K562 (cell line): Measurements from ENCODE around the gene PDCD6IP. TPM values are rescaled to one million over a fixed set of nuclear protein-coding genes. Genes with fewer than 3 reads are reported as not detected.
A peak's percentile ranks its signal among the peaks of the same experiment; 100 is the strongest.

Source experiments
- ARNT ChIP-seq, 2 experiments: fragments of 450-650 bp; IDR thresholded peaks; 2 replicates each; pipeline ENCODE4 v1.6.1; 2016; ENCODE audit warnings: mild to moderate bottlenecking in 1 of 2
- CBFA2T2 ChIP-seq: fragments of 450-650 bp; conservative IDR thresholded peaks from 2 replicates; pipeline ENCODE4 v1.6.1; 2017; ENCODE audit warnings: mild to moderate bottlenecking
- CEBPB ChIP-seq: fragments of 450-650 bp; IDR thresholded peaks from 2 replicates; pipeline ENCODE4 v1.6.1; 2016; ENCODE audit warnings: missing genetic modification characterization, missing compliant biosample characterization
- CHD7 ChIP-seq: fragments of 200-600 bp; sonication (generic); IDR thresholded peaks from one replicate; pipeline ENCODE4 v1.6.1; 2012; ENCODE audit warnings: mild to moderate bottlenecking, low read depth, low read length, inconsistent platforms
- DMBX1 ChIP-seq: fragments of 250-450 bp; sonication (Bioruptor Pico); IDR thresholded peaks from 2 replicates; pipeline ENCODE4 v1.8.0; 2022; ENCODE audit warnings: inconsistent platforms, mild to moderate bottlenecking, moderate library complexity, borderline replicate concordance
- MLLT1 ChIP-seq, 2 experiments: fragments of 450-650 bp; IDR thresholded peaks; 2 replicates each; pipeline ENCODE4 v1.6.1; 2016
- PRMT5 ChIP-seq: sonication (generic); formaldehyde crosslinking; IDR thresholded peaks from 2 replicates; pipeline ENCODE4 v1.5.0; 2020; ENCODE audit warnings: missing genetic modification reagents
- PRPF4 ChIP-seq: fragments of 200-400 bp; formaldehyde crosslinking; IDR thresholded peaks from one replicate; pipeline ENCODE4 v1.6.1; 2017; ENCODE audit warnings: low read length, low read depth, mild to moderate bottlenecking; ENCODE audit not compliant: insufficient read depth, poor library complexity, severe bottlenecking
- RAD21 ChIP-seq, 2 experiments: fragments of 250-450 bp in 1 of 2; fragments of 450-650 bp in 1 of 2; sonication (Bioruptor Pico) in 1 of 2; formaldehyde crosslinking in 1 of 2; IDR thresholded peaks in 1 of 2; conservative IDR thresholded peaks in 1 of 2; 2 replicates each; pipeline versions ENCODE4 v1.4.0 to v1.8.0; 2020 to 2022; ENCODE audit warnings: mild to moderate bottlenecking in 2 of 2, moderate library complexity in 1 of 2
- SIX5 ChIP-seq, 2 experiments: IDR thresholded peaks; 2 replicates each; pipeline ENCODE4 v1.6.1; 2011; ENCODE audit warnings: low read length in 2 of 2, borderline replicate concordance in 1 of 2, low read depth in 1 of 2, mild to moderate bottlenecking in 1 of 2, moderate library complexity in 1 of 2; ENCODE audit not compliant: insufficient read depth in 1 of 2
- ZKSCAN1 ChIP-seq: fragments of 150-350 bp; IDR thresholded peaks from 2 replicates; pipeline ENCODE4 v1.6.1; 2016; ENCODE audit warnings: low read depth, low read length
- ZNF395 ChIP-seq: fragments of 200-800 bp; sonication (Bioruptor generic); IDR thresholded peaks from 2 replicates; pipeline ENCODE4 v1.6.1; 2017; ENCODE audit warnings: missing genetic modification characterization, missing compliant biosample characterization
- ZNF511 ChIP-seq: sonication (generic); formaldehyde crosslinking; IDR thresholded peaks from 2 replicates; pipeline ENCODE4 v1.8.0; 2022; ENCODE audit warnings: mild to moderate bottlenecking, missing genetic modification reagents
- polyA plus RNA-seq, 8 experiments: library from polyadenylated mRNA; depleted of rRNA in 4 of 8; stranded (reverse) in 5 of 8; unstranded in 3 of 8; fragments of >200 nt; fragmentation: Nextera tagmentation in 2 of 8; fragmentation: Illumina TruSeq in 1 of 8; extraction: Ambion mirVana in 2 of 8; extraction: Trizol in 1 of 8; gene quantifications; 2 replicates each; pipeline versions ENCODE4 v1.2.1 to v1.2.3, GENCODE V29; 2011 to 2014; ENCODE audit warnings: inconsistent platforms in 1 of 8, missing spikeins in 1 of 8
- total RNA-seq, 7 experiments: library from RNA; depleted of rRNA in 6 of 7; stranded (reverse); fragments of >200 nt in 6 of 7; fragmentation: Illumina TruSeq in 2 of 7; extraction: Trizol in 2 of 7; gene quantifications; 2 replicates each; pipeline versions ENCODE4 v1.2.1 to v1.2.3, GENCODE V29; 2011 to 2021; ENCODE audit warnings: low replicate concordance in 1 of 7

The PDCD6IP gene
- total and polyA plus RNA-seq, 9 of the 15 experiments (the other 6 are each of a cell fraction or from before 2014, with no cell fraction given), result 40.2 to 302 (median 122) TPM

GRCh38 chr3:33883538-33883950 lies 85.1 kb downstream of the PDCD6IP start (continued):
- TF ChIP-seq CHD7 (no peak), CBFA2T2 (no peak), ZKSCAN1 (no peak), DMBX1 (CRISPR knock-in tag) (no peak), SIX5 (IDR thresholded peaks at IDR 0.05; ENCODE audit: borderline replicate concordance in 1 of 2, insufficient read depth in 1 of 2, low read depth in 1 of 2, low read length in 2 of 2) (no peak), ZNF395 (0 out of 2 replicates have a peak, but pooled peaks have one; percentile 35), CEBPB (peak; percentile 94), ARNT (IDR thresholded peaks at IDR 0.05) (no peak), PRPF4 (no peak), ZNF511 (CRISPR knock-in tag) (0 out of 2 replicates have a peak, but pooled peaks have one; percentile 7), MLLT1 (IDR thresholded peaks at IDR 0.05) (no peak), PRMT5 (no peak), RAD21 (CRISPR knock-in tag; conservative IDR thresholded peaks at IDR 0.05 in 1 of 2, IDR thresholded peaks at IDR 0.05 in 1 of 2) (peak; percentile 91 to 96)
